HG02623 (cell line): ENCODE measurements around the gene ERFL.

Experiments used
- ATAC-seq: cut with Tn5 transposase; IDR thresholded peaks from one replicate; pipeline ENCODE4 v1.9.1; 2021; ENCODE audit warnings: moderate library complexity; ENCODE audit not compliant: unreplicated experiment

Gene ERFL

DNA sequence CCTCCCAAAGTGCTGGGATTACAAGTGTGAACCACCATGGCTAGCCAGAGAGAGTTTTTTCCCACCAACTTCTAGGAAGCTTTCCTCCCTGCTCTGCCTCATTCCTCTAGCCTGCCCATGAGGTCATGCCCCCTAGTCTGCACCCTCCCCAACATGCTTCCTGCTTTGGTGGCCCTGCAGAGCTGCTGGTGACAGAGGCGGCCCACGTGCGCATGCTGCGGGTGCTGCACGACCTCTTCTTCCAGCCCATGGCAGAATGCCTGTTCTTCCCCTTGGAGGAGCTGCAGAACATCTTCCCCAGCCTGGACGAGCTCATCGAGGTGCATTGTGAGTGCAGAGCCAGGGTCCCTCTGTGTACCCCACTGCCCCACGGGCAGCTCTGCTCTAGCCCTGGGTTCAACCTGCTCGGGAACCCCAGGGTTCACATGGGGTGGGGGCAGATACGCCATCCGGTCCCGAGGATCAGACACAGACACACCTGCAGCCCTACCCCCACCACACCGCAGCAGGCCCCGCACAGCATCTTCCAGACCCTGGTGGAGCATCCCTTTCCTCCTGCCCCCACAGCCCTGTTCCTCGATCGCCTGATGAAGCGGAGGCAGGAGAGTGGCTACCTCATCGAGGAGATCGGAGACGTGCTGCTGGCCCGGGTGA is 26.4 kb downstream of the ERFL start:
- no peak for ATAC-seq

DNA sequence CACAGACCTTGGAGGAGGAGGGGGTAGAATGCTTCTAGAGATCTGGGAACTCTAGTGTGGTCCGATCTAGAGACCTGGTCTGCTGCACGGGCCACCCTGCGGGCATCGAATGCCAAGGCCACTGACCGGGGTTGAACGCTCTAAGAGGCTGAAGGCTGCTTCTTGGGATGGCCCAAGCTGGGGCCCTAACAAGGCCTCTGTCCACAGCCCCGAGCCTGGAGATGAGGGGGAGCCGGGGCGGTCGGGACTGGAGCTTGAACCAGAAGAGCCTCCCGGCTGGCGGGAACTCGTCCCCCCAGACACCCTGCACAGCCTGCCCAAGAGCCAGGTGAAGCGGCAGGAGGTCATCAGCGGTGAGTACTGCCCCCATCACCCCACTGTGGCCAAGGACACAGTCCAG is 30.0 kb downstream of the ERFL start:
- no peak for ATAC-seq

DNA sequence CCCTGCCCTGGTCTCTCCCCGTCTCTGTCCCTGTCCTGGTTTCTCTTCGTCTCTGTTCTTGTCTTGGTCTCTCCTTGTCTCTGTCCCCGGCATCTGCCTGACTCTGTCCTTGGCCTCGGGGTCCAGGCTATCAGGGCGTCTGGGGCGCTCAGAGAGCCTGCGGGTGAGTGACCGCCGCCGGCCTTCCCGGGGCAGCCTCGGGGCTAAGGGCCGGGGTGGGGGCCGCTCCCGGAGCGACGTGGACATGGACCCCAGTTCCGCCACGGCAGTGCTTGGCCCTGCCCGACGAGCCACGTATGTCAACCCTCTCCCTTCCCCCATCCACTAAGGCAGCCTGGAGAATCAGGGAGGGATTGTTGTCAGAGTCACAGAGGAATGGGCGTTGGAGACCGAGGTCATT is 30.4 kb downstream of the ERFL start:
- ATAC-seq, result no peak

DNA sequence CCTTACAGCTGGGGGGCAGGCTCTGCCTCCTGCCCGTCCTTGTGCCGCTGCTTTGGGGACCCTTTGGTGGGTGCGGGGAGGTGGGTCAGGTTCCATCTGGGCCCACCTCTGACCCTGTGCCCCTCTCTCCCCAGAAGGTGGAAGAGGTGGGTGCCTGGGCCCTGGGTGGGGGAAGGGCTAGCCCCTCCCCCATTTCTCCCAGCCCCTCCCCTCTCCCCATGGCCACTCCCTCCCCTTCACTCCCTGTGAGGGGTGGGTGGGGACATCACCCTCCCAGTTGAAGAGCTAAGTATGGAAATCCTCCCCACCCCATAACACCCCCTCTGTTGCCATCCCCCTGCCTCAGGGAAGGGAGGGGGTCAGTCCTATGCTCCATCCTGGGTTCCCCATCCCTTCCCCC is 31.1 kb downstream of the ERFL start:
- no peak for ATAC-seq

DNA sequence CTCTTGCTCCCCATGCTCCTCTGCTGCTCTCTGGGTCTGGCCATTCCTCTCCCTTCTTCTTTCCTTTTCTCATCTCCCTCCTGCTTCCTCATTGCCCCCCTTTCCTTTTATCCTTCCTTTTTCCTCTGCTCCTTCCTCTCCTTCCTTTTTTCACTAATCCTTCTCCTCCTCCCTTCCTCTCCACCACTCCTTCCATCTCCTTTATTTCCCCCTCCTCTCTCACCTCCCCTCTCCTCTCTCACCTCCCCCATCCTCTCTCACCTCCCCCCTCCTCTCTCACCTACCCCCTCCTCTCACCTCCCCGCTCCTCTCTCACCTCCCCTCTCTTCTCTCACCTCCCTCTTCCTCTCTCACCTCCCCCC is 31.7 kb downstream of the ERFL start:
- no peak for ATAC-seq

DNA sequence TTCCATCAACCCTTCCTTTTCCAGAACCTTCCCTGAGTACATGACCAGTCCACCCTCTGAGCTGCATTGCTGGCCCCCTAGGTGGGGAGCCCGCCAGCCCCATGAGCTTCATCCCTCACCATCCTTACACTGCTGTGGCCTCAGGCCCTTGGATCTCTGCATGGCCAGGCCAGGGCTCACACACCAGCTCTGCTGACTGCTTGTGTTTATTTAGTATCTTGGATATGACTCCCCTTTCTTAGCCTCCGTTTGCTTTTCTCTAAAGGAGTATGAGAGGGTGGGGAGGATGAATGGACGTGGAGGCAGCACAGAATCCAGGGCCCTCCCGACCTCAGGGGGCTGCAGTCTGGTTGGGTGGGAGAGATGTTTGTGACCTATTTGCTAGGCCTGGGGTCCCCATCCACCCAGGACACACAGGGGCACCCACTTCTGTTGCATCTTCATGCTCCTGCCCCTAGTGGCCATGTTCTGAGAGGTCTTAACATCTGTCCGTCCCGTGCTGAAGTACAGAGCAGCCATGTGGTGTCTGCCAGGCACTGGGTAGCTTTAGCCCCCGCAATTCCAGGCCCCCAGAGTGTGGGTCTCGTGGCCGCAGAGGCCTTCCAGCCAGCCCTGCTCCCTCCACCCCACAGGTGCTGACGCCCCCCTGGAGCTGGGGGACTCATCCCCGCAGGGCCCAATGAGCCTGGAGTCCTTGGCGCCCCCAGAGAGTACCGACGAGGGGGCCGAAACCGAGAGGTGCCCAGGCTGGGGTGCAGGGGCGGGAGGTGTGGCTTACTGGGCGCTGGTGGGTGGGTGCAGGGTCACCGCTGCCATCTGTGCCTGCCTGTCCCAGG is 32.3 kb downstream of the ERFL start:
- ATAC-seq, result no peak

DNA sequence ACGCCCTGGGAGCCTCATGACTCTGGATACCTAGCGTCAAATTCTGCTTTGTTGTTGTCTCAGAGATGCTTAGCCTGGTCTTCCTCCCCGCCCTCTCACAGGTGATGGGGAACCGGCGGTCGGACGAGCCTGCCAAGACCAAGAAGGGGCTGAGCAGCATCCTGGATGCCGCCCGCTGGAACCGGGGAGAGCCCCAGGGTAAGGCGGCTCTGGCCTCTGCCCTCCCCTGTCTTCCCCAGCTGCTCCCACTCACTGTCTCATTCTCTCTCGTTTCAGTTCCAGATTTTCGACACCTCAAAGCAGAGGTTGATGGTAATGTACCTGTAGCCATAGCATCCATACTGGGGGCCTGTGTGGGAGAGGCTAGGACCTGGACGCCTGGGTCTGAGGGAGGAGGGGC is 33.9 kb downstream of the ERFL start:
- no peak for ATAC-seq

DNA sequence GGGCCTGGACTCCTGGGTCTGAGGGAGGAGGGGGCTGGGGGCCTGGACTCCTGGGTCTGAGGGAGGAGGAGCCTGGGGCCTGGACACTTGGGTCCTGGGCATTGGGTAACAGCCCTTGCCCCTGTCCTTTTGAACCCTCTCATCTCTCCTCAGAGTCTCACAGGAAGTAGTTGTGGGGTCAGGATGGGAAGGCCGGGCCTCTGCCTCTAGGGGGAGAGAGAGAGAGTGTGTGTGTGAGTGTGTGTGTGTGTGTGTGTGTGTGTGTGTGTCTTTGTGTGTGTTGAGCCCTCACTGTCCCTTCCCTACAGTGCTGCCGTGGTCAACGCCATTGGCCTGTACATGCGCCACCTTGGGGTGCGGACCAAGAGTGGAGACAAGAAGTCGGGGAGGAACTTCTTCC is 34.4 kb downstream of the ERFL start:
- ATAC-seq, result no peak

DNA sequence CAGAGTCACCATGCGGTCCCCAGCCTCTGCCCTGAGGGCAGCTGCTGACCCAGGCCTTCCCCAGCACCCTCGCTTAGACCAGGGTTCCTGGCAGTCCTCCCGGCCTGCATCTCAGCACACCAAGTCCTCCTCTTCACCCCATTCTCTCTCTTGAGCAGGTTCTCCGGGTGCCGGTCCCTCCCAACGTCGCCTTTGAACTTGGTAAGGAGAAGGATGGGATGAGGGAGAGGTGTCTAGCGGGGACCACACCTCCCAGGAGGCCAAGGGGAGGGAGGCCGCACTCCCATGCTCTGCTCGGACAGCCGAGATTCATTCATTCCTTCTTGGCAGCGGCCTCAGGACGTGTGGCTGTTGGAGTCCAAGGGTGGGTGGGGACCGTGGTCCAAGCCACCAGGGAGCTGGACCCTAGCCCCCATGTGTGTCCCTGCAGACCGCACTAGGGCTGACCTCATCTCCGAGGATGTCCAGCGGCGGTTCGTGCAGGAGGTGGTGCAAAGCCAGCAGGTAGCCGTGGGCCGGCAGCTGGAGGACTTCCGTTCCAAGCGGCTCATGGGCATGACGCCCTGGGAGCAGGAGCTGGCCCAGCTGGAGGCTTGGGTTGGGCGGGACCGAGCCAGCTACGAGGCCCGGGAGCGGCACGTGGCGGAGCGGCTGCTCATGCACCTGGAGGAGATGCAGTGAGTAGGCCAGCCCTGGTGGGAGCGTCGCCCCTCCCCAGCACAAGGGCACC is 35.9 kb downstream of the ERFL start:
- ATAC-seq, result no peak

DNA sequence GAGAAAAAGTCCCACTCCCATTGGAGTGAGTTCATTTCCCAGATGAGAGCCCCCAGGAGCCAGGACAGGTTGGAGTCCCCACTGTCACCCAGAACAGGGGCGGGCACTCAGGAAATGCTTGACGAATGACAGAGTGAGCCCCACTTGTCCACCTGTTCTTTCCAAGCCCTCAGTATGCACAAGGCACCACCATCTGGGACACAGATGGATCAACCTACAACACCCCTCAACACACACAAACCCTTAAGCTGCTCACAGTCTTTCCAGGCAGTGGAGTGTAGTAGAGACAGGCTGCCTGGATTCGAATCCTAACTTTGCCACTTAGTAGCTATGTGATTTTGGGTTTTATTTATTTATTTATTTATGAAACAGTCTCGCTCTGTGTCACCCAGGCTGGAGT is 37.3 kb downstream of the ERFL start:
- ATAC-seq, result no peak

DNA sequence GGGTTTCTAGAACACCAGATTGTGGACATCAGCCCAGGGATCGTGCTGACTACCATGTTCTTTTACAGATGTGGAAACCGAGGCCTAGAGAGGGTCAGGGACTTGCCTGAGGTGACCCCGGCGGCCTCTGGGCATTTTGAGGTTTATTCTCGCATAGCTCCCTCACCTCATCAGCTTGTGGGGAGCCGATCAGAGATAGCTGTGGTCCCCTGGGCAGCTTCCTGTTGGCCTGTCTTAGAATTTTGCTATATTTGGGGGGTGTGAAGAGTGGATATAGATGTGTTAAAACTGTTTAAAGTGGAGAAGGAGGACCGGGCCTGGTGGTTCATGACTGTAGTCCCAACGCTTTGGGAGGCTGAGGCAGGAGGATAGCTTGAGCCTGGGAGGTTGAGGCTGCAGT is 38.4 kb downstream of the ERFL start:
- ATAC-seq, result no peak

DNA sequence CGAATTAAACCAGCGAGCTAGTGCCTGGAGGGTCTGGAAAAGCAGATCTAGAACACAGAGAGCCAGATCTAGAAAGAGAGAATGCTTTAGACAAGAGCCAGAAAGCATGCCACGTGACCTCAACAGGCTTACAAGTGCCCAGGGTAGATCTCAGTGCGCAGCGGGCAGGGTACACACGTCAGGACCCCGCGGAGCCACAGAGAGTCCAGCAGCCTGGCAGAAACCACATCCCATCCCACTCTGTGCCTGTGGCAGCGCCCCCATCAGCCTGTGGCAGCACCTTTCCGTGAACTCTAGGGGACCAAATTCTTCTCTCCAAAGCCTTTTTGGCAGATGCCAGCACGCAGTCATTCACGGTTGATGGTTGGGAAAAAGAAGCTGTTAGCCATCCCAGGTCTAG is 39.3 kb downstream of the ERFL start:
- no peak for ATAC-seq

DNA sequence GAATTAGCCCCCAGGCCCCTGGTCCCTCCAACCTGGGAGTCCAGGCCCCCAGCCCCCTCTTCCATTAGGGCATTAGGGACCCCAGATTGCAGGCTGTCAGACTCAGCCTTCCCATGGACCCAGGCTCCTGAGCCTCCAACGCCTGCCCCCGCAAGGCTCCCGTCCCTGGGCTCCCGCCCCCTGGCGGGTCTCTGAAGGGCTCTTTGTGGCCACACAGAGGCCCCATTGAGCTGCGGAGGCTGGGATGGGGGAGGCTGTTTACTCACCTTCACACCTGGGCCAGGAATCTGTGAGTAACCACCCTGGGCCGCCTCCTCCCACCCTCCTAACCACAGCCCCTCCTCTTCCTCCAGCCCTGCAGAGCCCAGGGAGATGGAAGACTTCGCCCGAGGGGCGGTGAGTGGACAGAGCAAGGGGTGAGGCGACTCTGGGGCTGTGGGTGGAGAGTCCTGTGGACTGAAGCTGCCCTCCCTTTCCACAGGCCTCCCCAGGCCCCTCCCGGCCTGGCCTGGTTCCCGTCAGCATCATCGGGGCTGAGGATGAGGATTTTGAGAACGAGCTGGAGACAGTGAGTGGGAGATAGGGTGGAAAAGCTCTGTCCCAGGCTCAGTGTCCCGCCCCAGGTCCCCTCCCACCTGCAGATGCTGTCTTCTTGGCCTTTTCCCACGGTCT is 40.4 kb downstream of the ERFL start:
- no peak for ATAC-seq

DNA sequence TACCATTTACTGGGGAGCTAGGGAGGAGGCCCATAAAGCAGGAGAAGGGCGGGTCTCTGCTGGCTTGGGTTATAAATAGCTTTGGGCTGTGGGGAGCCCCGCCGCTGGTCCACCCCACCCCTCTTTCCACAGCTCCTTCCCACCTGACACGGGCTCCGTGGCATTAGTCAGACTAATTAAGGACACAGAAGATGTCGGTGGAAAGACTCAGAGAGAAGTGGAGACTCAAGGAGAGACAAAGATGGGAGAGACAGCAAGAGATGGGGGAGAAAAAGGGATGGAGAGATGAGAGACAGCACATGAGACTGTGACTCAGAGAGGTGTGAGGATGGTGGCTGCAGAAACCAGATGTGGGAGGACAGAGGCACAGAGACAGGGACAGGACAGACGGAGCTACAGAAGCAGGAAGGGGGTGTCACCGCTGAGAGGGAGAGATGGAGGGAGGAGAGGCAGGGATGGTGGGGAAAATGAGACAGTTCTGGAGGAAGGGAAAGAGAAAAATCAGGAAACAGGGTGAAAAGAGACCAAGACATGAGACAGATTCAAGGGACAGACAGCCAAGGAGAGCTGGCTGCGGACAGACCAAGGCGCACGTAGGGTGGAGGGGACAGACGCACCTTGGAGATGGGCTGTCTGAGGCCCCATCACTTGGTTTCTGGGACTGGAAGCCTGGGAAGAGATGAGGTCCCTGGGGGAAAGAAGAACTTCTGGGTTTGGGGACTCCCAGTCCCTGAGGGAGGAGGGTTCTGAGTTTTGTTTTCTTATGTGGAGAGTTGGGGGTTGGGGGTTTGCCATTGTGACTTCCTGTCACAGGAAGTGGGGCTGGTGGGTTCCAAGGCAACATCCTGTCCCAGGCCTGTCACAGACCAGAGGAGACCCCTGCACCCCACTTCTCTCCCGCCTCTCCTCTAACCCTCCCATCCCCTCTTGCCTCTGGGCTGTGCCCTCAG is 41.2 kb downstream of the ERFL start:
- no peak for ATAC-seq

DNA sequence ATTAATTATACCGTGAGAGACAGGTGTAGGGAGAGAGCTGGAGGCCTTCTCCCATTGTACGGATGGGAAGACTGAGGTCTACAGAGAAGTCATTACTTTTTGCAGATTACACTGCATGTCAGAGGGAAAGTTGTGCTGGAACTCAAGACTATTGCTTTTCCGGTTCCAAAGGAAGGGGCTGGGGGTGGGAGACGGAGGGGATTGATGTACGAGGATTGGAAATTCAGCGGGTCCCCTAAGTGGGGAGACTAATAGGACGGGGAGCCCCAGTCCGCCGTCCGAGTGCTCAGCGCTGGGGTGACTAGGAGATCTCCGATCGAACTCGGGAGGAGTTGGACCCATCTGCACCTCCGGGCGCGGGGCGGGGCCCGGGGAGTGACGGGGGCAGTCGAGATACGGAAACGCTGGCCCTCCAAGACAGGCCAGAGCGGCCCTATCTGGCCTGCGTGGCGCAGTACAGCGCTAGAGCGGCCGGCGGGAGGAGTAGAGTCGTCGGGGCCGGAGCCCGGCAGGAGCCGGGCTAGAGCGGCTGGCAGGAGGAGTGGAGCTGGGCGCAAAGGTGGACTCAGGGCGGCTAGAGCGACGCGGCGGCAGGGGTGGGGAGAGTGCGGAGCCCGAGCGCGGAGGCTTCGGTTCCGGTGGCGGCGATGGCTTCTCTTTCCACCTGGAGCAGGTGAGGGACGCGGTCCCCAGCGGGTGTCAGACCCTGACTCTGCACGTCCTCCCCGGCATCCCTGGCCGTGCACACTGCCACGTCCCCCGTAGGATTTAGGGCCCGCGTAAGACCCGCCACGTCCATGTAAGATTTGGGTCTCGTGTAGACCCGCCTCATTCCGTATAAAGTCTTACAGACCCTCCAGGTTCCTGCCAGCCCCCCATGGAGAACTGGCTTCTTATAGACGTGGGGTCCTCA is 44.2 kb downstream of the ERFL start:
- peak; percentile 75 for ATAC-seq

DNA sequence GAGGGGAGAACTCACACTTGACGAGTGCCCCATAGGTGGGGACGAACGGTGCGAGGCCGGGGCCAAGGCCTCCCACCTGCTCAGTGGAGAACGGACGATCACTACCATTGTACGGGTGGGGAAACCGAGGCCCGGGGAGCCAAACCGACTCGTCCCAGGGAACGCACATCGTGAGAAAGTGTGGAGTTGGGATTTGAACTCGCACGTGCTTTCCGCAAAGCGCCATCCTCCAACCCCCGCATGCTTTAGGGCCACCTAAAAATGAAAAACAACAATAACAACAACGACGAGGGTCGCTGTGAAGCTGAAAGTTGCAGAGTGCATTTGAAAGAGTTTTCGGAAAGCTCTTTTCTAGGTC is 44.8 kb downstream of the ERFL start:
- ATAC-seq, result no peak

DNA sequence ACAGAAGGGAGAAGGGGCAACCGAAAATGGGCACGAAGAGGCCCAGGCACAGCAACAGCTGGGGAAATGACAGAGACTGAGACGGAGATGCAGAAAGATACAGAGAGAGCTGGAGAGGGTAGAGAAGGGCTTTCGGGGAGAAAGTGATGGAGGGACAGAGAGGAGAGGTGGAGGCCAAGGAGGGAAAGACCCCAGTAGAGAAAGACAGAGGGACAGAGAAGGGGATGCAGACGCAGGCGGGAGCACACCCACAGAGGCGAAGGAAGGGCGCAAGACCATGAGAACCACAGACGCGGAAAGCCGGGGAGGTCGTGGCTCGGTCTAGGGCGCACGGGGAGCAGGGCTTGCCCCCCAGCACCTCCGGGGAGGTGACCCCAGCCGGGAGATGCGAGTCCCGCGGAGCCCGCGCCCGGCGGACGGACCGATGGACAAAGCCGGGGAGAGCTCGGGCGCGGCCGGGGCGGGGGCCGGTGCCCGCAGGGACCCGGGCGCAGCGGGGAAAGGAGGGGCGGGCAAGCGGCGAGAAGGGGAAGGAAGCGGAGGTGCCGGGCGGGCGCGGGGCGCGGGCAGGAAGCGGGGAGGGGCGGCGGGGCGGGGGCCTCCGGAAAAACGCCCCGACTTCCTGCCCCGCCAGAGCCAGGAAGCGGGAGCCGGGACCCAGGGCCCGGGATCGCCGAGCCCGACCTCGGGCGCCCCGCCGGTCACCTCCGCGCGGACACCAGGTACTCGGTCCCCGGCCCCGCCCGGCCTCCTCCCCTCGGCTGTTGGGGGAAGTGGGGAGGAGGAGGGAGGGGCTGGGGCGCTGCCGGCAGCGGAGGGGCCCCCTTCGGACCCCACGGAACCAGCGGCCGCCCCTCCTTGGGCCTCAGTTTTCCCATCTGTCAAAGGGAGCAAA is 45.4 kb downstream of the ERFL start, which contains the start of gene ARHGEF1:
ARHGEF1 (plus strand) TSS at position 617 of the 895 bp plus-strand sequence. CDS start 4,899 bp downstream, outside the sequence.
- ATAC-seq, result no peak

DNA sequence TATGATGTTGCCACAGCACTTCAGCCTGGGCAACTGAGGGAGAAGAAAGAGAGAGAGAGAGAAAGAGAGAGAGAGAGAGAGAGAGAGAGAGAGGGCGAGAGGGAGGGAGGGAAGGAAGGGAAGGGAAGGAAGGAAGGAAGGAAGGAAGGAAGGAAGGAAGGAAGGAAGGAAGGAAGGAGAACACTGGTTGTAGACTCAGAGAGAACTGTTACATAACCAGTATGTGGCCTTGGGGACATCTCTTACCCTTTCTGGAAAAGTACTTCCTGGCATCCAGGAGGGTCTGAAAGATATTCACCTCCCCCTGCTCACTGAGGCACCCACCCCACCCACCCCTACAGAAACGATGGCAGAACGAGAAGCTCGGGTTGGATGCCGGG is 47.9 kb downstream of the ERFL start:
- no peak for ATAC-seq
